Putamen (tissue), 1 donor: Measurements from ENCODE around the gene OR8H3.
"Not testable (repeated sequence)": the region's sequence is repeated elsewhere in the genome, so short reads cannot be mapped to it uniquely, and the experiment has no call there.

Source experiments
- DNase-seq: peaks from one replicate; pipeline ENCODE4 v3.0.0-alpha.2; 2016; ENCODE audit warnings: low spot score

The OR8H3 gene, protein sequence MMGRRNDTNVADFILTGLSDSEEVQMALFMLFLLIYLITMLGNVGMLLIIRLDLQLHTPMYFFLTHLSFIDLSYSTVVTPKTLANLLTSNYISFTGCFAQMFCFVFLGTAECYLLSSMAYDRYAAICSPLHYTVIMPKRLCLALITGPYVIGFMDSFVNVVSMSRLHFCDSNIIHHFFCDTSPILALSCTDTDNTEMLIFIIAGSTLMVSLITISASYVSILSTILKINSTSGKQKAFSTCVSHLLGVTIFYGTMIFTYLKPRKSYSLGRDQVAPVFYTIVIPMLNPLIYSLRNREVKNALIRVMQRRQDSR

DNA sequence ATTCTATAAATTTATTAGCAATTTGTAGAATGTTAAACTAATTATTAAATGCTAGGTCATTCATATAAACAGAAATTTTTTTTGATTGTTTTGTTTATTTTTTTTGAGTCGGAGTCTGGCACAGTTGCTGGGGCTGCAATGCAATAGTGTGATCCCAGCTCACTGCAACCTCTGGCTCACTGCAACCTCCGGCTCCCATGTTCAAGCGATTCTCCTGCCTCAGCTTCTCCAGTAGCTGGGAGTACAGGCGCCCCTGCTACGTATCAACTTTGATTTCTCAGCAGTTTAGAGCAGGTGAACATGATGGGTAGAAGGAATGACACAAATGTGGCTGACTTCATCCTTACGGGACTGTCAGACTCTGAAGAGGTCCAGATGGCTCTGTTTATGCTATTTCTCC lies at the start of gene OR8H3:
Gene OR8H3 (plus strand): TSS at position 301 of the 400 bp plus-strand sequence. CDS start 0 bp downstream, at position 301.
- no peak for DNase-seq

DNA sequence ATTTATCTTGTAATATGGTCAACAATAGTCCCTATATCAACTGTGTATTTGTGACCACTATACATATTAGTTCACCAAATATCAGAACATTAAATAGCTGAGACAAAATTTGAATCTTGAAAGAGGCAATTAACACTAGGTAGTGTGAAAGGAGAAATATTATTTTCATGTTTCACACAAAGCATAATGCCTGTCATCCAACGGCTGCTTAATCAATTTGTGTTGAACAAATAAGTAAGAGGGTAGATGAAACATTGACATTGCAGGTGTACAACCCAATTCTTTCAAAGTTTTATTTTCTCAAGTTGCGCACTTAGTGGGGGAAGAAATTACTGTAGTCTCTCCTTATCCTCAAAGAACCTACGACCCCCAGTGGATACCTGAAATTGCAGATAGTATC lies 32.5 kb upstream of the OR8H3 start:
- DNase-seq: no peak

DNA sequence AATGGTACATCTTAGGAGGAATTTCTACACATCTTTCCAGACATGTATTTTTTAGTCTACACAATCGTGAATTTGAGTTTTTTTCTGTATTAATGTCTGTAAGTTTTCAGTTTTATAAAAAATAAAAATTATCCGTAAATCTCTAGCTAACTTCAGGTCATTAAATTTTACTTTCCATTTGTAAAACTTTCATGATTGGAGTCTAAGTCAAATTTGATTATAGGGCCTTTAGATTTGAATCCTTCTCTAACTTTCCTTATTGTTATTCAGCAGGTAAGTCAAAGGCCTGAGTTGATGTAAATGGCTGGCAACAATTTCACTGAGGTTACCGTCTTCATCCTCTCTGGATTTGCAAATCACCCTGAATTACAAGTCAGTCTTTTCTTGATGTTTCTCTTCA lies 29.2 kb upstream of the OR8H3 start, which contains the start of gene OR8I2:
Gene OR8I2 (plus strand): TSS at position 301 of the 400 bp plus-strand sequence. CDS start 0 bp downstream, at position 301.
- no peak for DNase-seq

DNA sequence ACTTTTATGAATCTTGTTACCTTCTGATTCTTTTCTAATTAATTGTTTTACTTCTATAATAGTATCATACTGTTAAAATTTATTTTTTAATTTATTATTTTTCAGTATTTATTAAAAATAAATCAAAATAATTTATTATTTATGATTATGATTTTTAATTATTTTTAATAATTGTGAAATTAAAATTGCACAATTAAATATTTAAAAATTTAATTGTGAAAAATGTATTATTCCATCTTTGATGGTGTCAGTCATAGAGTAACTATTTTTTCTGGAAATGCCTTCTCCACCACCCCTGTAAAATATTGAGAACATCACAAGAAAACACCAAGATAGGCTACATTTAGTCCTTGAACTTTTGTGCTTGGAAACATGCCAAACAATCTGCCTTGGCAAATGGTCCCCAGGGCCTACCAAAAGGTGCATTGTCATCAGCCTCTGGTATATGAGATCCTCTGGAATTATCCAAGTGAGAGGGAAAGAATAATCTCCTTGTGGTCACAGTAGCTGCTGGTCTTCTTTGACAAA lies 18.9 kb upstream of the OR8H3 start, which contains the start of gene OR8H2:
Gene OR8H2 (plus strand): TSS at position 478 of the 528 bp plus-strand sequence. CDS start 1,356 bp downstream, outside the sequence.
- DNase-seq: no peak

DNA sequence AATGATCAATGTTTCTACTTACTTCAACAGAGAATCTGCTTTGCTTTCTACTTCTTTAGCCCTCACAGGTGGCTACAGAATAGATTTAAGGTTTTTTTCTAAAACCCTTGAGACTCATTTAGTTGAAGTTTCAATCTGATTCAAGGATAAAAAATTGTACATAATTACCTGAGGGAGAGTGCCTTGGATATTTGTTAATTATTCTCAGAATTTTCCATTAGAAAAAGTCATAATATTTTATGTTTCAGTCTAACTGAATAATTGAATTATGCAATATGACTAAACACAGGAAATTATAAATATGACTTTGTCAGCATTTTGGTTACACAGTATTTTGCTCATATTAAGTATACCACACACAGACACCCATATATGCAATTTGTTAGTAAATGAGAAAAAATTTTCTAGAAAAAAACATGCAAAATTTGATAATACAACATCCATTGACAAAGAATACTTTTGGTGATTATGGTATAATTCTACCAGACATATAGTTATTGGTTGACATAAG lies 18.0 kb downstream of the OR8H3 start, which contains the start of gene OR8J3:
Gene OR8J3 (minus strand): TSS at position 51 of the 511 bp plus-strand sequence. CDS start 2,483 bp downstream, outside the sequence.
- no peak for DNase-seq

DNA sequence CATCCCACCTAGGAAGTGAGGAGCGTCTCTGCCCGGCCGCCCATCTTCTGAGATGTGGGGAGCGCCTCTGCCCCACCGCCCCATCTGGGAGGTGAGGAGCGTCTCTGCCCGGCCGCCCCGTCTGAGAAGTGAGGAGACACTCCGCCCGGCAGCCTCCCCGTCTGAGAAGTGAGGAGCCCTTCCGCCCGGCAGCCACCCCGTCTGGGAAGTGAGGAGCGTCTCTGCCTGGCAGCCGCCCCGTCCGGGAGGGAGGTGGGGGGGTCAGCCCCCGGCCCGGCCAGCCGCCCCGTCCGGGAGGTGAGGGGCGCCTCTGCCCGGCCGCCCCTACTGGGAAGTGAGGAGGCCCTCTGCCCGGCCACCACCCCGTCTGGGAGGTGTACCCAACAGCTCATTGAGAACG lies 21.5 kb downstream of the OR8H3 start:
- DNase-seq: not testable (repeated sequence)

DNA sequence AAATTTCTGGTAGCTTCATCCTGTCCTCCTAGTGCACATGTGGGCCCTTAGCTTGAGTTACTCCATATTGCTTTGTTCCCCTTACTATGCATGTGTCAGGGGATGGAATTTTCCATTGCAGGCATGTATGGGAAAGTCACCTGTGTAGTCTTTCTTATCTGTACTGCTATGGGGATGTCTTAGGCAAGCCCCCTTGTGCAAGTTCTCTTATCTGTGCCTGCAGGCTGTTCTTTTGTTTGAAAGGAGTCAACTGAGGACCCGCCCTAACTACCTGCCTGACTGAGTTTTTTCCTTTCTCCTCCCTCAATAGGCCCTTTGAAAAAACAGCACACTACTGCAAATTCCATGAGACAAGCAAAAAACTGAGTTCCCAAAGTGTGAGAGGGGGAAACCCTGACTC lies 29.2 kb downstream of the OR8H3 start:
- no peak for DNase-seq

DNA sequence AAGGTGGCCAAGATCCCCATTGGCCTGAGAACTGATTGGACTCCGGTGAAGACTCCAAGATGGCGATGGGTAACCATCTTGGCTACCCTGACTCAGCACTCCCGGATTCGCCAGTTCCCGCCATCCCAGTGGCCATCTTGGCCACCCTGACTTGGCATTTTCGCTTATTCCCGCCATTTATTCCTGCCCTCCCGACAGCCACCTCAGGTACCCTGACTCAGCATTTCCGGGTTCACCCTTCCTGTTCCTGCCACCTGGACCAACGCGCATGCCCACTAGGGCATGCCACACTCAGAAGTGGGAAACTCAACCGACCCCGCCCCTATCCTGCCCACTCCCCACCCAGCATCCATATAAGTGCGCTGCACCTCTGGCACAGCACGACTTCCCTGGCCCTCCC lies 30.2 kb downstream of the OR8H3 start:
- no peak for DNase-seq

DNA sequence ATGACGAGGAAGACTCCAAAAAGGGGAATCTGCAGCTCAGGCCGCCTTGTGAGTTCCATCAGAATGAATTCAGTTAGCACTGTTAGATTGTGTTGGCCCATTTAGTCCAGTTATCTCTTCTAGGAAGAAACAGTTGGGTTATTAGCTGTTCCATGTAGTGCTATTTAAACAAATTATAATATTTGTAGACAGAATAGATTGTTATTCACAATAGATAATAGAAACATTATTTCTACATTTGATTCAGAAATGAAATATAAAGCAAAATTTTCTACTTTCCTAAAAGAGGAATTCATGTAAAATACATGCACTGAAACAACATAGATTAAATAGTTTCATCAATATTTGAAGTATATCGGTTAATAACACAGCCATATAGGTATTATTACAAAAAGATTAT lies 38.0 kb downstream of the OR8H3 start, which contains the start of gene OR8K5:
Gene OR8K5 (minus strand): TSS at position 101 of the 400 bp plus-strand sequence. CDS start 0 bp downstream, at position 101.
- DNase-seq: no peak

DNA sequence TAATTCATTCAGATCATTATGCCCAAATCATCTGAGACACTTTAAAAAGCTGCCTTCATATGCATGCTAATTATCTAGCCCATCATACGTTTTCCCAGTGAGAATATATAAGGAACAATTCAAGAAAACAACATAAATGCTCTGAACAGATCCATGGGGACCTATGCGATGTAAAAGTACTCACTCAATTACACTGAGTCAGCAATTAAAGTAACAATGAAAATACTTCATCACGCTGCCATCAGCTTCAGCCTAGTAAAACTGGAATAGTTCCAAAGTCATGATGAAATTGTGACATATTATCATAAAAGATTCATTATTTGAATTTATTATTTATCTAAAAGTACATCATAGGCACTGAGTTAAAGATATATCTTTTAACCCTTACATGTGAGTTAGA lies 41.6 kb downstream of the OR8H3 start:
- DNase-seq: no peak

DNA sequence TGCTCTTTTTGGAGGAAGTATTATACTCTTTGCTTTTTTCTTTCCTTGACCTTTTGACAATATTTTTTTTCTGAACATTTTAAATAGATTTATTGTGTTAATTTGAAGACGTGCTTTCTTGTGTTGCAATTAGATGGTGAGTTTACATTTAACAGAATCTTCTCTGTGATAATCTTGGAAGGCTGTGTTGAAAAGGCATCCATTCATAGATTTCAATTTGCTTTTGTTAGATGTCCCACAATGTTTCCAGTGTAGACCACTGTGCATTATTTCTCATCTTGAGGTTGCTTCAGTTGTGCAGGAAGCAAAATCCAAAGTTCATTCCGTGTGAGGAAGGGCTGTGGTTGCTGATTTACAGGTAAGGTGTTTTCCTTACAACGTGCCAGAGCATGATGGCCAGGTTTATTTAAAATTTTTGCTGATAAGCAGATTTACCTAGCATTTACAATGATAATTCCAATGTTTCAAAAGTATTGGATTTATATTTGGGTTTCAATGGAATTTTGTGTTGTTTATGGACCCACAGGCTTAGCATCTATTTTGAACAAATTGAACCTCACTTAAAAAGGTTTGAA lies 50.2 kb downstream of the OR8H3 start:
- no peak for DNase-seq
